Mucosa of descending colon (tissue), 3 donors: ENCODE data around the gene TMEM178B. TPM values are rescaled to one million over a fixed set of nuclear protein-coding genes. Genes with fewer than 3 reads are reported as not detected.

Experiments
- ATAC-seq: fragments of 200-7000 bp; cut with Tn5 transposase; one replicate; pipeline ENCODE4 v1.9.1; 2020; ENCODE audit warnings: mild to moderate bottlenecking, moderate library complexity
- DNase-seq, 3 donors: peaks; one replicate each; pipeline ENCODE4 v3.0.0-alpha.2; 2020
- H3K36me3 ChIP-seq: fragments of 200-600 bp; one replicate; pipeline ENCODE4 v1.8.0; 2021; ENCODE audit warnings: low read depth, mild to moderate bottlenecking
- H3K4me1 ChIP-seq: fragments of 200-600 bp; one replicate; pipeline ENCODE4 v1.8.0; 2021; ENCODE audit warnings: low read depth, mild to moderate bottlenecking
- H3K4me3 ChIP-seq: fragments of 200-600 bp; one replicate; pipeline ENCODE4 v1.8.0; 2021; ENCODE audit warnings: mild to moderate bottlenecking
- H3K9me3 ChIP-seq: fragments of 200-600 bp; one replicate; pipeline ENCODE4 v1.8.0; 2021; ENCODE audit warnings: mild to moderate bottlenecking
- CTCF ChIP-seq: fragments of 200-600 bp; IDR thresholded peaks from one replicate; pipeline ENCODE4 v1.8.0; 2022; ENCODE audit warnings: antibody characterized with exemption, mild to moderate bottlenecking
- intact Hi-C, 2 donors: fragments of 100-400 bp; cut with DNase I in 1 of 2; cut with micrococcal nuclease in 1 of 2; formaldehyde crosslinking; loops; one replicate each; pipeline versions ENCODE4 v1.11.0 to v1.11.1; 2022; cut with DNase I, micrococcal nuclease
- total RNA-seq, 3 donors: library from RNA; stranded (reverse); fragmentation: NEBNext Ultra II Directional in 2 of 3; extraction: Animal tissue kit (Norgen Biotek cat#: 25700) in 2 of 3; gene quantifications; one replicate each; pipeline versions ENCODE4 v1.2.1 to v1.2.4, GENCODE V29; 2021 to 2023
- donor health status: DM: no; HTN: no; CAD: no; lungs with moderate emphysema.
- donor health status: DM: no; HTN: no; CAD: no.
- donor health status: DM: no; HTN: yes; CAD: no.

The TMEM178B gene
- total RNA-seq, 3 donors from 2014 or later, result 0.22 to 2.0 (median 0.32) TPM

DNA sequence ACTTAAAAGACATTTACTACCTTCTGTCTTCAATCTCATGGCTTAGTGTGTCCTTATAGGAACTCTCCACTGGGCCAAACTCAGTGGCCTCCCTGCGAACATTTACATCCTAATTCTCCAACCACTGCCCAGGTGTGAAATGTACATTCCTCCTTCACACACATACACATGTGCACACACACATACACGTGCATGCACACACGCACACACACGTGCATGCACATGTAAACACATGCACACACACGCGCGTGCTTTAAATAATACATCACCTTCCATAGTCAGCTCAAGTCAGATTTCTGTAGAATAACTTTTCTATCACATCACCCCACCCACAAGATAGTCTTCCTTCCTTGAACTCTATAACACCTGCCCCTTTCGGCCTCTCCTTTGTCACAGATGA, 216.5 kb downstream of the TMEM178B start:
- no peaks in the 10 kb centered on the region for H3K4me1 ChIP-seq
- no peak for TF ChIP-seq CTCF

DNA sequence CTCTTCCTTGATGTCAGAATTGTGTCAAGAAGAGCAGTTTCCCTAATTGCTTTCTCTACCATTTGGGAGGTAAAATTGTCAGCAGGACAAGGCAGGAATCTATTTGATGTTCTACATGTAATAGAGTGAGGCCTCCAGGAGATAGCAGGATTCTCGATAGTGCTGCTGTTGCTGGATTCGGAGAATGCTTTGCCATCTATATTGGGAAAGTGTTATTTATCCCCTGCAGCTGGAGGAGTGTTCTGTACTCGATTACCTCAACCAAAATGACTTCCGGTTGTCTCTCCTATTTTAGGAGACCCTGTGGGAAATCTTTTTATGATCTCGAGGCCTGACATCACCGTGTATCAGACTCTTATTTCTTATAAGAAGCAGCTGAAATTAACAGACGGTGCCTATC, 217.1 kb downstream of the TMEM178B start:
- DNase-seq (no peak), ATAC-seq (no peak)
- intact Hi-C loops, result no loop called here
- Histone ChIP-seq H3K4me1 (no peaks in the 10 kb centered on the region), H3K36me3 (no peaks in the 10 kb centered on the region), H3K9me3 (no peaks in the 10 kb centered on the region), H3K4me3 (no peak overlapping the region)
- no peak for TF ChIP-seq CTCF

More for the DNA sequence above, 216.5 kb downstream of the TMEM178B start:
- DNase-seq (no peak), ATAC-seq (no peak)
- no peak overlapping the region for H3K4me3 ChIP-seq
- H3K36me3 ChIP-seq, result no peaks in the 10 kb centered on the region
- intact Hi-C loops, result no loop called here
- H3K9me3 ChIP-seq, result no peaks in the 10 kb centered on the region

- Histone ChIP-seq H3K4me1 (no peaks in the 10 kb centered on the region), H3K9me3 (no peaks in the 10 kb centered on the region), H3K36me3 (no peaks in the 10 kb centered on the region), H3K4me3 (no peak overlapping the region)
- no peak for TF ChIP-seq CTCF
- DNase-seq, result no peak
- intact Hi-C loops, result no loop called here
- no peak for ATAC-seq
Measured at GRCh38 chr7:141291541-141291940, 217.7 kb downstream of the TMEM178B start.

- intact Hi-C loops, result no loop called here
- Histone ChIP-seq H3K9me3 (no peaks in the 10 kb centered on the region), H3K4me1 (no peaks in the 10 kb centered on the region), H3K36me3 (no peaks in the 10 kb centered on the region), H3K4me3 (no peak overlapping the region)
- DNase-seq, result no peak
- ATAC-seq, result no peak
- TF ChIP-seq CTCF, result no peak
Measured at GRCh38 chr7:141294143-141294829, 220.4 kb downstream of the TMEM178B start.

DNA sequence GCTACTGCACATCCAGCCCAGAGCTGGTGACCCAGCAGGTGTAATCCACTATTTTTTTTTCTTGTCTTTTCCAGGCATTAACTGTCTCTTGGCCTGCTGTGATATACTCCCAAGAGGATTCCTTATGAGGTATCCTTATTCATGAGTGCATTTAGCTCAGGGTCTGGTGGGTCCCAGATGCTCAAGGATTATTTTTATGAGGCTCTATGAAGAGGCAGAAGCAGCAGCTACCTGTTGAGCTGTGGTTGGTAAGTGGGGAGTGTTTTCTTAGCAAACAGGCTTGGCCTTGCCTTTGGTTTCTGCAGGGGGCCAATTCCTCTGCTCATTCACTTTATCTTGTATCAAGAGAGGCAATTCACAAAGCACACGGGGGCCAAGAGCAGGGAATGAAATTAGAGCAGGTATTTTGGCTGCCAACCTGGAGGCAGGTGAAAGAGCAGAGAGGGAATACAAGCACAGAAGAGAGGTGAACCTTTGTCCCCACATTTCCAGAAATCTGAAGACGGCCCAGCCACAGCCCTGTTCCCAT, 221.6 kb downstream of the TMEM178B start:
- Histone ChIP-seq H3K4me1 (no peaks in the 10 kb centered on the region), H3K36me3 (no peaks in the 10 kb centered on the region), H3K9me3 (no peaks in the 10 kb centered on the region), H3K4me3 (no peak overlapping the region)
- no peak for ATAC-seq
- no peak for TF ChIP-seq CTCF
- intact Hi-C loops, result no loop called here
- DNase-seq, result no peak
